RWPE2 (cell line): ENCODE data around the gene GPR84.

Experiments
- ATAC-seq: fragments of 200-7000 bp; cut with Tn5 transposase; 3 replicates; pipeline ENCODE4 v1.9.1; 2021; ENCODE audit warnings: low read depth
- DNase-seq: peaks from one replicate; pipeline ENCODE4 v3.0.0-alpha.2; 2020; ENCODE audit warnings: low spot score
- H3K27ac ChIP-seq: fragments of 450-650 bp; 2 replicates; pipeline ENCODE4 v1.5.1; 2017; ENCODE audit warnings: mild to moderate bottlenecking; ENCODE audit not compliant: poor library complexity, severe bottlenecking
- H3K27me3 ChIP-seq: fragments of 250-450 bp; sonication (Bioruptor Pico); 2 replicates; pipeline ENCODE4 v1.5.1; 2021; ENCODE audit warnings: mild to moderate bottlenecking, moderate library complexity; ENCODE audit not compliant: insufficient read depth, poor library complexity, severe bottlenecking
- H3K36me3 ChIP-seq: fragments of 250-450 bp; sonication (Bioruptor Pico); 2 replicates; pipeline ENCODE4 v1.5.1; 2020; ENCODE audit warnings: low read depth, mild to moderate bottlenecking, moderate library complexity
- H3K4me1 ChIP-seq: fragments of 250-450 bp; sonication (Bioruptor Pico); 2 replicates; pipeline ENCODE4 v1.5.1; 2021; ENCODE audit warnings: mild to moderate bottlenecking, moderate library complexity; ENCODE audit not compliant: insufficient read depth, poor library complexity, severe bottlenecking
- H3K4me3 ChIP-seq: fragments of 250-450 bp; sonication (Bioruptor Pico); 2 replicates; pipeline ENCODE4 v1.5.1; 2021; ENCODE audit warnings: mild to moderate bottlenecking, moderate library complexity; ENCODE audit not compliant: severe bottlenecking
- H3K9me3 ChIP-seq: fragments of 250-450 bp; sonication (Bioruptor Pico); 2 replicates; pipeline ENCODE4 v1.5.1; 2021; ENCODE audit warnings: mild to moderate bottlenecking, moderate library complexity; ENCODE audit not compliant: severe bottlenecking
- TF ChIP-seq, protein P1 (sequence below): fragments of 450-650 bp; IDR thresholded peaks from one replicate; pipeline ENCODE4 v1.5.1; 2017; ENCODE audit warnings: mild to moderate bottlenecking, moderate library complexity; ENCODE audit not compliant: poor library complexity, severe bottlenecking

Gene GPR84

DNA sequence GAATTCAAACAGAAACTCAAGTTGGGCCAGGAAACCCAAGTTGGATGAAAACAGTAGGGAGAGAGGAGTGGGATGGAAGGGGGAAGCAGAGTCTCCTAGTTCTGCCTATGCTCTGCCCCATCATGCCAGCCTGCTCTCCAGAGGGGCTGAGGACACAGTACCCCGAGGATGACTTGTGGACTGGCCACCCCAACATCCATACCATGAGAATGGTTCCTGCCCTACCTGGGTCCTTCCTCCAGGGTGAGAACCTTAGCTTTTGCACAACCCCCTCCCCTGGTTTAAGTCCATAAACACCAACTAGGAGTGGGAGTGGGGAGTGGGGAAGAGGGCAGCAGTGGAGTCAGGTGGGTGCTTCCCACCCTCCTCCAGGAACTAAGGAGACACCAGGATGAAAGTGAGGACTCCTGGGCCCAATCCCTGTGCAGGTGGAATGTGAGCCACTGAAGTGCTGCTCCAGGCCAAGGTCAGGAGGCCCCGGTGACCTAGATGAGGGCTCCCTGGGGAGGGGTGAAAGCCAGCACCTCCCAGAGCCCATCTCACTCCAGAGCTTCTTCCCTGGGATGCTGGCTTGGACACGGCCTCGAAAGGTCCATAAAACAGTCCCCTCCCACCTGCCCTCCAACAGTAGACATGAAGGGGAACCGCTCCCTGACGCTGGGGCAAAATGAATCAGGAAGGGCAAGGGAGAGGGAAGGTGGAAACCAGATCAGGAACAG, 13.7 kb upstream of the GPR84 start:
- Histone ChIP-seq H3K4me1 (peaks cover 27% of the 10 kb centered on the region), H3K4me3 (no peak overlapping the region), H3K36me3 (peaks cover 77% of the 10 kb centered on the region)

DNA sequence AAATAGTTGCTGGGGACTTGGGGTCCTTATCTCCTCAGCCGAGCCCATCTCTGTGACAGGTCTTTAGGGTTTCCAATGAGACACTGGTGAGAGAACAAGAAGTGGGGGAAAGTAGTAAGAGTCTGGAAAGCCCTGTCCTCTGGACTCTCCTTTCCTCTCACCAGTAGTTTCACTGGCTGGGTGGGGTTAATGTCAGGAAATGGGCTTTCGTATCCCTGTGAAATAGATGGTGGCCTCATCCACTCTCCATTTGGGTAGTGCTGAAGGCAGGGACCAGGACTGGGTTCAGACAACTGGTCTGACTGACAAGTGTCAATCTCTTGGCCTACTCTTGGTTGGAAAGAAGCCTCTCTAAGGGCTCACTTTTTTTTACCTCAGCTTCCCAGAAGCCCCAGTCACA, 12.7 kb upstream of the GPR84 start:
- Histone ChIP-seq H3K27me3 (no peaks in the 10 kb centered on the region), H3K9me3 (no peaks in the 10 kb centered on the region), H3K4me1 (peaks cover 30% of the 10 kb centered on the region), H3K4me3 (no peak overlapping the region), H3K27ac (no peak overlapping the region), H3K36me3 (peaks cover 73% of the 10 kb centered on the region)
- DNase-seq (no peak), ATAC-seq (no peak)
- TF ChIP-seq, protein P1, sequence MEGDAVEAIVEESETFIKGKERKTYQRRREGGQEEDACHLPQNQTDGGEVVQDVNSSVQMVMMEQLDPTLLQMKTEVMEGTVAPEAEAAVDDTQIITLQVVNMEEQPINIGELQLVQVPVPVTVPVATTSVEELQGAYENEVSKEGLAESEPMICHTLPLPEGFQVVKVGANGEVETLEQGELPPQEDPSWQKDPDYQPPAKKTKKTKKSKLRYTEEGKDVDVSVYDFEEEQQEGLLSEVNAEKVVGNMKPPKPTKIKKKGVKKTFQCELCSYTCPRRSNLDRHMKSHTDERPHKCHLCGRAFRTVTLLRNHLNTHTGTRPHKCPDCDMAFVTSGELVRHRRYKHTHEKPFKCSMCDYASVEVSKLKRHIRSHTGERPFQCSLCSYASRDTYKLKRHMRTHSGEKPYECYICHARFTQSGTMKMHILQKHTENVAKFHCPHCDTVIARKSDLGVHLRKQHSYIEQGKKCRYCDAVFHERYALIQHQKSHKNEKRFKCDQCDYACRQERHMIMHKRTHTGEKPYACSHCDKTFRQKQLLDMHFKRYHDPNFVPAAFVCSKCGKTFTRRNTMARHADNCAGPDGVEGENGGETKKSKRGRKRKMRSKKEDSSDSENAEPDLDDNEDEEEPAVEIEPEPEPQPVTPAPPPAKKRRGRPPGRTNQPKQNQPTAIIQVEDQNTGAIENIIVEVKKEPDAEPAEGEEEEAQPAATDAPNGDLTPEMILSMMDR = no peak

More for the DNA sequence above, 13.7 kb upstream of the GPR84 start:
- DNase-seq = no peak
- Histone ChIP-seq H3K27me3 (no peaks in the 10 kb centered on the region), H3K27ac (no peak overlapping the region), H3K9me3 (no peaks in the 10 kb centered on the region)
- TF ChIP-seq, protein P1 = no peak
- ATAC-seq = no peak

DNA sequence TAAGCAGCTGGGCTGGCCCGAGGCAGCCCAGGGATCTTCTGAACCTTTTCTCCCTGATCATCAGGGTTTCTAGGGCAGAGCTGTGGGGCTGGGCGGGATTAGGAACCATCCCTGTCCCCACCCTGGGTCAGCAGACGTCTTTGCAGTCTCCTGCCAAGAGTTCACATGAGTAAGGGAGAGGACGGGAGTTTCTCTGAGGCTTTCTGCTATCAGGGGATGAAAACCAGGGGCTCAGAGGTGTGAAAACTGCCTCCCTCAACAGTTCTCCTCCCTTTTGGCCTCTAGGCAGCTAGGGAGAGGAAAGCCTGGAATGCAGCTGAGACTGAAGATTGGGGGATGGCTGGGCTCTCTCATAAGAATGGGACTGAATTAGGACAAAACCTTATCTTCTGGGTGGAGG, 12.3 kb upstream of the GPR84 start:
- no peak overlapping the region for H3K27ac ChIP-seq
- no peaks in the 10 kb centered on the region for H3K9me3 ChIP-seq
- peaks cover 34% of the 10 kb centered on the region for H3K4me1 ChIP-seq
- H3K36me3 ChIP-seq = peaks cover 73% of the 10 kb centered on the region
- ATAC-seq = no peak
- TF ChIP-seq, protein P1 = no peak
- H3K27me3 ChIP-seq = no peaks in the 10 kb centered on the region
- no peak for DNase-seq
- no peak overlapping the region for H3K4me3 ChIP-seq

DNA sequence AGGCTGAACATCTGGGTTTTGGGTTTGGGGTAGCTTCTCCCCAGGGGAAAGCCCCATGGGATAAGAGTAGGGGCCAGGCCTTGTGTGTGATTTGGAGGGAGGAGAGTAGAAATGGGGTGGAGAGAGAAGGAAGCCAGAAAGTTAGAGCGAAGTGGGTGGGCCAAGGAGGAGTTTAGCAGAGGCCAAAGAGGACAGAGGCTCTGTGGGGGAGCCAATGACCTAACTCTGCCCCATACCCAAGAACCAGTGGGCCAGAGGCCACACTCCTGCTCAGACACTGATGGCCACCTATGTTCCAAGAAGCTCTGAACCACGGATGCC, 10.9 kb upstream of the GPR84 start:
- DNase-seq = no peak
- H3K27ac ChIP-seq = peak overlapping the region; percentile 54
- H3K4me3 ChIP-seq = no peak overlapping the region
- no peak for ATAC-seq
- H3K9me3 ChIP-seq = no peaks in the 10 kb centered on the region
- TF ChIP-seq, protein P1 = no peak
- H3K4me1 ChIP-seq = peaks cover 35% of the 10 kb centered on the region
- no peaks in the 10 kb centered on the region for H3K27me3 ChIP-seq
- peaks cover 69% of the 10 kb centered on the region for H3K36me3 ChIP-seq

DNA sequence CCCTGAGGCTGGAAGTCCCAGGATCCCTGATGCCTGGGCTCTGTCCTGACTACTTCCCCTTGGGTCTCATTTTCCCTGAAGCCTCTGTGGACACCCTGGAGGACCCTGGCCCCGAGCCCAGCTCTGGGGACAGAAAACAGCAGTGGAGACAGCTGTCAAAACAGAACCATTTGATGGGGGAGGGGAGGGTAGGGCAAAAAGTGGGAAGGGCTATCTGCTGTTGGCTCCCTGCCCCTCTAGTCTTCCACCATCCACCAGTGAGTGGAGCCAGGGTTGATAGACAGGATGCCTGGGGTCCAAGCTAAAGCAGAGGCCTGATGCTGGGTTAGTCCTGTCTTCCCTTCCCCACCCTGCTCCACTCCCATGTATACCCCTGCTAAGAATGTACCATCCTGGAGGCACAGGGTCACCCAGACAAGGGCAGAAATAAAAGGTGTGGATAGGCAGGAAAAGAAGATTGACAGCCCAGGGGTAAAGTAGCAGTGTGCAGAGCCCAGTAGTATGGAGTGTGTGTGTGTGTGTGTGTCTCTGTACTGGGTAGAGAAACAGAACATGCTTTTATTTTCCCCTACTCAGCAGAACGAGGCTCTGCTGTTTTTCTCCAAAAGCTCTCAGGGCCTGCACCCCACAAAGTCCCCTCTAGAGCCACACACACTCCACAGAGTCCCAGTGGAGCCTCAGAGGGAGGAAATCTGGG, 10.4 kb upstream of the GPR84 start:
- H3K27ac ChIP-seq = peak overlapping the region; percentile 54
- H3K36me3 ChIP-seq = peaks cover 64% of the 10 kb centered on the region
- TF ChIP-seq, protein P1 = no peak
- no peak overlapping the region for H3K4me3 ChIP-seq
- ATAC-seq = no peak
- no peaks in the 10 kb centered on the region for H3K27me3 ChIP-seq
- no peak for DNase-seq
- H3K4me1 ChIP-seq = peaks cover 35% of the 10 kb centered on the region
- H3K9me3 ChIP-seq = no peaks in the 10 kb centered on the region
